Right cardiac atrium (tissue), 5 donors: ENCODE data around the gene SIVA1. TPM values are rescaled to one million over a fixed set of nuclear protein-coding genes. Genes with fewer than 3 reads are reported as not detected.

Source experiments
- polyA plus RNA-seq: library from polyadenylated mRNA; stranded (reverse); fragments of 200-250 nt; gene quantifications from one replicate; pipeline ENCODE4 v1.2.3, GENCODE V29; 2013
- total RNA-seq, 4 donors: library from RNA; stranded (reverse); fragmentation: NEBNext Ultra II Directional; extraction: Animal tissue kit (Norgen Biotek cat#: 25700); gene quantifications; one replicate each; pipeline ENCODE4 v1.2.1, GENCODE V29; 2021
- donor health status: healthy with polysubstance abuse.
- donor health status: DM: no; HTN: yes; CAD: no.
- donor health status: DM: no; HTN: no; CAD: no.
- donor health status: DM: no; HTN: yes; CAD: no; lungs with severe emphysema.
- donor health status: DM: yes; HTN: yes; CAD: no.

SIVA1 gene
- total and polyA plus RNA-seq, 5 donors, result 74.6 to 201 (median 85.1) TPM

Other genes with a start within 250 kb of the SIVA1 start
- gene C14orf180, start 173.4 kb upstream of the SIVA1 start, total RNA-seq, result 100 to 1,000 TPM in 3 of 4 donors, 10 to 100 TPM in 1; 56.5 to 117 (median 104) TPM
- 153 TPM for gene C14orf180, start 173.4 kb upstream of the SIVA1 start, polyA plus RNA-seq
- gene TMEM179, start 148.4 kb upstream of the SIVA1 start, total RNA-seq, result 1 to 10 TPM in 2 of 4 donors, under 1 TPM in 2; 0.57 to 2.2 (median 0.94) TPM
- gene TMEM179, start 148.4 kb upstream of the SIVA1 start, polyA plus RNA-seq, result 1.4 TPM
- gene INF2, start 63.5 kb upstream of the SIVA1 start, total RNA-seq, result 10 to 100 TPM; 36.2 to 46.4 (median 42.3) TPM
- gene INF2, start 63.5 kb upstream of the SIVA1 start, polyA plus RNA-seq, result 36.6 TPM
- gene ADSS1, start 28.9 kb upstream of the SIVA1 start, total RNA-seq, result 100 to 1,000 TPM; 156 to 212 (median 188) TPM
- 217 TPM for gene ADSS1, start 28.9 kb upstream of the SIVA1 start, polyA plus RNA-seq
- gene AKT1, start 42.6 kb downstream of the SIVA1 start, total RNA-seq, result 100 to 1,000 TPM; 120 to 154 (median 126) TPM
- gene AKT1, start 42.6 kb downstream of the SIVA1 start, polyA plus RNA-seq, result 101 TPM
- gene ZBTB42, start 48.0 kb downstream of the SIVA1 start, total RNA-seq, result 1 to 10 TPM; 6.0 to 7.7 (median 6.6) TPM
- gene ZBTB42, start 48.0 kb downstream of the SIVA1 start, polyA plus RNA-seq, result 5.3 TPM
- gene CEP170B, start 112.1 kb downstream of the SIVA1 start, total RNA-seq, result 10 to 100 TPM; 10.4 to 19.1 (median 11.9) TPM
- gene CEP170B, start 112.1 kb downstream of the SIVA1 start, polyA plus RNA-seq, result 8.4 TPM
- gene PLD4, start 171.7 kb downstream of the SIVA1 start, total RNA-seq, result under 1 TPM; 0.06 to 0.88 (median 0.20) TPM
- gene PLD4, start 171.7 kb downstream of the SIVA1 start, polyA plus RNA-seq, result 0.05 TPM
- gene AHNAK2, start 225.2 kb downstream of the SIVA1 start, total RNA-seq, result 1 to 10 TPM; 2.5 to 5.7 (median 3.3) TPM
- gene AHNAK2, start 225.2 kb downstream of the SIVA1 start, polyA plus RNA-seq, result 2.0 TPM
- gene CLBA1, start 232.6 kb downstream of the SIVA1 start, total RNA-seq, result 1 to 10 TPM; 1.8 to 4.2 (median 3.1) TPM
- gene CLBA1, start 232.6 kb downstream of the SIVA1 start, polyA plus RNA-seq, result 2.4 TPM